NOMO-1 treated with dmso at 0.1 percent for 144 hours (cell line): ENCODE measurements around the gene ELP2.

Source experiments
- DNase-seq: peaks from one replicate; lab custom pipeline; 2025; ENCODE audit not compliant: unreplicated experiment; lab: John Stamatoyannopoulos, UW

The ELP2 gene

GRCh38 chr18:36215577-36215976, 85.9 kb downstream of the ELP2 start:
- no peak for DNase-seq

GRCh38 chr18:36217348-36217747, 87.6 kb downstream of the ELP2 start:
- DNase-seq: no peak

GRCh38 chr18:36229188-36229587, 99.5 kb downstream of the ELP2 start:
- no peak for DNase-seq
